Tibial nerve (tissue), 3 donors: ENCODE results near the gene IL16.

Experiments used
- CTCF ChIP-seq, 5 experiments: fragments of 200-600 bp in 3 of 5; fragments of 450-650 bp in 2 of 5; sonication (generic) in 3 of 5; IDR thresholded peaks; one replicate each; pipeline ENCODE4 v1.5.1; 2016 to 2019; ENCODE audit warnings: antibody characterized with exemption in 5 of 5, mild to moderate bottlenecking in 3 of 5, moderate library complexity in 2 of 5
- POLR2A ChIP-seq, 2 donors: fragments of 450-650 bp; IDR thresholded peaks; one replicate each; pipeline ENCODE4 v1.6.1; 2017; ENCODE audit warnings: antibody characterized with exemption in 2 of 2, mild to moderate bottlenecking in 2 of 2, moderate library complexity in 2 of 2

GRCh38 chr15:81199031-81199779, 2.5 kb downstream of the IL16 start:
- no peak for TF ChIP-seq CTCF (IDR thresholded peaks at IDR 0.05)
- TF ChIP-seq POLR2A (IDR thresholded peaks at IDR 0.05), result no peak
